Ureter (tissue), 1 donor: ENCODE results near the gene HNF1B. TPM values are rescaled to one million over a fixed set of nuclear protein-coding genes. Genes with fewer than 3 reads are reported as not detected.

Source experiments
- DNase-seq: peaks from one replicate; pipeline ENCODE4 v3.0.0-alpha.2; 2020; ENCODE audit warnings: low spot score
- total RNA-seq: library from RNA; stranded (reverse); gene quantifications from one replicate; pipeline ENCODE4 v1.2.4, GENCODE V29; 2023
- donor health status: DM: yes; HTN: yes; CAD: no.

The HNF1B gene
- total RNA-seq, 1 donor from 2014 or later, result 31.5 TPM

DNA sequence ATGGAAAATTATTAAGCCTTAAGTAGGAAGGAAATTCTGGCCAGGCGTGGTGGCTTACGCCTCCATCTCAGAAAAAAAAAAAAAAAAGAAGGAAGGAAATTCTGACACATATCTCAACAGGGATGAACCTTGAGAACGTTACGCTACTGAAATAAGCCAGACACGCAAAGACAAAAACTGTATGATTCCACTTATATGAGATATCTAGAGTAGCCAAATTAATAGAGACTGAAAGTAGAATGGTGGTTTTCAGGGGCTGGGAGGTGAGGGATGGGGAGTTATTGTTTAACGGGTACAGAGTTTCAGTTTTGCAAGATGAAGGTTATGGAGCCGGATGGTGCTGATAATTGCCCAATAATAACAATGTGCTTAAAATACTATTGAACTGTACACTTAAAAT lies 16.2 kb upstream of the HNF1B start:
- DNase-seq, result no peak

DNA sequence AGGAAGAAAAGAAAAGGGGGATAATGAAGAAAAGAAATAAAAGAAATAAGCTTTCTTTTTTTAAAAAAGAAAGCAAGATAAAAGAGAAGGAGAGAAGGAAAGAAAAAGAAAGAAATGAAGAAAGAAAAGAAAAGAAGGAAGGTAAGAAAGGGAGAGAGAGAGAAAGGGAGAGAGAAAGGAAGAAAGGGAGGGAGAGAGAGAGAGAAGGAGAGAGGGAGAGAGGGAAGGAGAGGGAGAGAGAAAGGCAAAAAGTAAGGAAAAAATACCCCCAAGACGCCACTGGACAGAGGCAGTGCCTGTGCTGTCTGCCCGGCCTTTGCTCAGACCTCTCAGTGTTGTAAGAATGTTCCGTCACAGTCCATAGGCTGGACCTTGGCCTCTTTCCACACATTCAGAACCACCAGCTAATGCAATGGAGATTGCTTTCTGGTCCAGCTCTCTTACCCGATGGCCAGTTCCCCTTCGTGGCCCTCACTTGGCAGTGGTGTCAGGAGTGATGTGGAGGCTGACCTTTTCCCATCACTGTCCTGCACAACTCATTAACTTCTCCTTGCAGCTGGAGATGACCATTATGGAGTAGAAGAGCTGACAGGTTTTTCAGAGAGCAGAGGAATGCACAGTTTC lies 14.3 kb upstream of the HNF1B start:
- no peak for DNase-seq

DNA sequence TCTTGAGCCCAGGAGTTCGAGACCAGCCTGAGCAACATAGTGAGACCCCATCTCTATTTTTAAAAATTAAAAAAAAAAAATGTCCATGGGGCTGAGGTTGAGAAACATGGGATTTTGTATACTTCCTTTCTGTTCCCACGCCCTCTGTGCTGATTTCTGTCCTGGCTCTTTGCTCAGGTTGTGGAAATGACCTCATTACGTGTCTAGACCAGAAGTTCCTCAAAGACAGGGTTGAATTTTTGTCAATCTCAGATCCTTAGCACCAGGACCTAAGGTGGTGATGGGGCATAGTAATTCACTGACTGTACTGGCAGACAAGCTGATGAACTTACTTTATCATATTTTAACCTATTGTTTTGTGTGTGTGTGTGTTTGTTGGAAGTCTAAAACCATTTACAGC lies 11.2 kb upstream of the HNF1B start:
- DNase-seq, result no peak

DNA sequence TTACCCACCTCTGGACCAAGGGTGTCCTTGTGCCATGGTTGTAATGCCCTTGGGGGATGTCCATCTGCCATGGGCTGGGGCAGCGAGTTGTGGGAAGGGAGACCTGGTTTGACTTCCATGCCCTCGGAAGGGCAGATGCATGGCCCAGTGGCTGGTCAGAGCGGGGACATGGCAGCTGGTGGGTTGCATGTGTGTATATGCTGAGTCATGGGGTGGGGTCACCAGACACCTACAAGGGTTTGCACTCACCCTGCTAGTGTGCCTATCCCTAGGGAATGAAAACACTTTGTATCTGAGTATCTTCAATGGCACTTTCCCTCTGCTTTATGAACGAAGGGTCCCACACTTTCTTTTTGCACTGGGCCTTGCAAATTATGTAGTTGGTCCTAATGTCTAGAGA lies 10.6 kb upstream of the HNF1B start:
- no peak for DNase-seq

DNA sequence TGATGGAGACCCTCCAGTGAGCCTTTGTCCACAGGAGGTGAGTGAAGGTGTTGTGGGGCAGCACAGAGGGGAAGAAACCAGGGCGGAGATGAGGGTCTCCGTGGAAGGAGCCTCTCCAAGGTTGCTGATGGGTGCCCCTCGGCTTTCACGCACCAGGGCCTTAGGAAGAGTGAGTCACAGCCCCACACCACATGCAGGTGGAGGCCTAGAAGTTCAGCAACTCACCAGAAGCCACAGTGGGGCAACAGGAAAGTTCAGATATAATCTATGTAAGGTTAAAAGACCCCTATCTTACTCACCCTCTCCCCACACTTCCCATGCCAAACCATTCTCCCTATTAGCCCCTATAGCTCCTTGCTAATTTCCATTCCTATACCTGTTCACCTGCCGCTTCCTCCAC lies 9.5 kb upstream of the HNF1B start:
- DNase-seq, result no peak

DNA sequence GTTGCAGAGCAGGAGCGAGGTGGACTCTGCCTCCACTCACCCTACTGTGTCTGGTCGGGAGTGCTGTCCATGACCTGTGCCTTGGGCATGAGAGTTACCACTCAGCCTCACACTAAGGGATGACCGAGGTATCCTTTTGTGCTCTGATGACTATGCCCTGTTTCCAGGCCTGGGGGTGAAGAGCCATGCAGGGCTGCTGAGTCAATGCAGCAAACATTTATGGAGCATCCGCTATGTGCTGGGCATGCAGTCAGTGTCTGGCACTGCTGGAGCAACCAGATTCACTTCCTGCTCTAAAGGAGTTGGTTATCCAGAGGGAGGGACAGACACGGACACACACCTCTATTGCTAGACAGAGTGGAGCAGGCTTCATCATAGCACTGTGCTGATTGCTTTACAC lies 7.6 kb upstream of the HNF1B start:
- DNase-seq, result no peak

DNA sequence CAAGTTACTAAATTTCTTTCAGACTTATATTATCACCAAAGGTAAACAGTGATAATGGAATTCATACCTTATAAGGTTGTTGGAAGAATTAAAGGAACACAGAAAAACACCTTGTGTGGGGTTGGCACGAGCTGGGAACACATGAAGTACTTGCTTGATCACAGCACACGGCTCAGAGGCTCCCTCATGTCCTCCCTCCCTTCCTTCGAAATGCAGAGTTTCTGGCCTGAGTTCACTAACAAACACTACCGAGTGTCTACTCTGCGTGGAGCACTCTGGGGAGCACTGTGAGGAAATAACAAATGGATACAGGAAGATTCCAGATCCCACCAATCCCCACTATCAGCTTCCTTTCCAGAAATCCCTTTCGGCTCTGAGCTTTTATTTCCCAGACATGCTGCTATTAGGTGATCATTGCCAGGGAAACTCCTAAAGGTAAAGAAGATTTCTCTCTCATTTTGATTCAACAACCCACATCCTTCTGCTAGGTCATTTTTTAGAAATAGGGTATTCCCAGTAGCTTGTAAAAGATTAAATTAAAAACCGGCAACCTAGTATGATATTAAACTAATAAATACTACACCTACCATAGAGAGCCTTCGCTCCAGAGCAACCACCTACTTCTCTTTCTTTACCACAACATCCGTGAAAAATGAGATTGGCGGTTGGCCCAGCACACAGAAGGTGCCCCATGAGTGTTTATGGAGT lies 6.1 kb upstream of the HNF1B start:
- no peak for DNase-seq

DNA sequence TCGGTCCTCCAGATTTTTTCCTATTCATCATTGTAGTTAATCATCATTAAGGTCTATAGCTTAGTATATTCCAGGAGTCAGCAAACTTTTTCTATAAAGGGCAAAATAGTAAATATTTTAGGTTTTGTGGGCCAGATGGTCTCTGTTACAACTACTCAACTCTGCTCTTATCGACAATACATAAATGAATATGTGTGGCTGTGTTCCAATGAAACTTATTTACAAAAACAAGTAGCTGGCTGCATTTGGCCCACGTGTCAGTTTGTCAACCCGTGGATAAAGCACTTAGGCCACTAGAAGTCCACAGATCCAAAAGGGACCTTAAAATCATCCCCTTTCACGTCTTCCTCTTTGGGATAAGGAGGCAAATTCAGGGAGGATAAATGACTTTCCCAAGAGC lies 5.4 kb upstream of the HNF1B start:
- DNase-seq, result no peak

DNA sequence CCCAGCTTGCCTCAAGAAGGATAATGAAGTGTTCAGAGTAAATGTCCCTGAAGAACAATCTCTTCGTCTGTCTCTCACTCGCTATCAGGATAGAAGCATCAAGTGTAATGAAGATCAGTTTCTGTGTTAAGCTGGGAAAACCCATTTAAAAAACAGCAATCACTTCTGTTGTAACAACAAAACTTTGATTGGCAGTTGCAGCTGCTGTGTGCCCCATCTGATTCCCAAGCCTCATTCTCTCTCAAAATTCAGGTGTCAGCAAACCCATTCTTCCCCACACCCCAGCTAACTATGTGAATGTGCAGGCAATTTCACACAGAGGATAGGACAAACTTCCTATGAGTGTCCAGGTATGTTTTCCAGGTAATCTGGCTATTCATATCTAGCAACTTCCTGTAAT lies 2.4 kb upstream of the HNF1B start:
- DNase-seq, result no peak

DNA sequence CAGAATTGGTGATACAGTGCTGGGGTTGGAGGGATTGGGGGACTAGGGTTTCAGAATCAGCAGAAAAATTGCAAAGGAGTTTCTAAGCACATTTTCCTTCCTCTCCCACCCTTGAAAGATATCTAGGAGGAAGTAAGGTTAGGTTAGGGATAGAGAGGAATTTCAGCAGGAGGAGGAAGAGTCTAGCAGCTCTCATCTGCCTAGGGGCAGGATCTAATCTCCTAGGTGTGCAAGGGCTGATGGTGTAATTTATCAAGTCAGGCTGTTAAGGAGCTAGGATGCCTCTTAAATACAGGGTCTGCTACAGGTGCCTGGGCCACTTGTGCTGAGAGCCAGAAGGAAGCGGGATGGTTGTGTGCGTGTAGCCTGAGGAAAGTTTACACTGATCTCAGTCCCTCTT lies 1.8 kb upstream of the HNF1B start:
- DNase-seq, result no peak

DNA sequence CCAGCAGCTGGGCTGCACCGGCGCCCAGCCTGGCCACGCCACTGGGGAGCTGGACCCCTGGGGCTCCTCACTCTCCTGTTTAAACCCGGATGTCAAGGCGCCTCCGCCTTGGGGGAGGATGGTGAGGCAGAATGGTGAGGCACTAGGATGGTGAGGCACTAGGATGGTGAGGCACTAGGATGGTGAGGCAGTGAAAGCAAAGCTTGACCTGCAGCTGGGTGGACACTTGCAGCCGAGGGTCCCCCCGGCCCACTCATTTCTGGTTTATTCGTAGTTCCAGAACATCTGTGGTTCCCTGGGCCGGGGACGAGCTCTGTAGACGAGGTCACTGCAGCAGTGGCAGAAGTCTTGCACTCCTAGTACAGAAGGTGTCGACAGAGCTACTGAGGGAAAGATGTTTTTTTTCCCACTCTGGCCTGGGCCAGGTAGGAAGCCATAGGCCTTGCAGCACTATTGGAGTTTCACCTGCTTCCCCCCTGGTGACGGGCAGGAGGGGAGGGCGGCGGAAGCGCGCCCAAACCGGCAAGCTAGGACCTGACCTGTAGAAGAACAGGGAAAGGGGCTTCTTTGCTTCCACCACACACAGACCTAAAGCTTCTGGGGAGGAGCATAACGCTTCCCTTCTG lies 1.1 kb upstream of the HNF1B start:
- no peak for DNase-seq

DNA sequence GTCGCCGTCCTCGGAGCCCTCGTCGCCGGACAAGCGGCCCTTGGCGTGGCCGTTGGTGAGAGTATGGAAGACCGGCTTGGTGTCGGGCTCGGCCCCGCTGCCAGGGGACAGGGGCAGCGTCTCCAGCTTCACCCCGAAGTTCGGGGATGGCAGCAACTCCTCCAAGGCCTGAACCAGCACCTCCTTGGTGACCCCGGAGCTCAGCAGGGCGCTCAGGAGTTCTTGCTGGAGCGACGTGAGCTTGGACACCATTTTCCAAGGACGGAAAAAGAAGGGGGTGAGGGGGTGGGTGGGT lies 279 bp downstream of the HNF1B start:
- DNase-seq, result no peak

DNA sequence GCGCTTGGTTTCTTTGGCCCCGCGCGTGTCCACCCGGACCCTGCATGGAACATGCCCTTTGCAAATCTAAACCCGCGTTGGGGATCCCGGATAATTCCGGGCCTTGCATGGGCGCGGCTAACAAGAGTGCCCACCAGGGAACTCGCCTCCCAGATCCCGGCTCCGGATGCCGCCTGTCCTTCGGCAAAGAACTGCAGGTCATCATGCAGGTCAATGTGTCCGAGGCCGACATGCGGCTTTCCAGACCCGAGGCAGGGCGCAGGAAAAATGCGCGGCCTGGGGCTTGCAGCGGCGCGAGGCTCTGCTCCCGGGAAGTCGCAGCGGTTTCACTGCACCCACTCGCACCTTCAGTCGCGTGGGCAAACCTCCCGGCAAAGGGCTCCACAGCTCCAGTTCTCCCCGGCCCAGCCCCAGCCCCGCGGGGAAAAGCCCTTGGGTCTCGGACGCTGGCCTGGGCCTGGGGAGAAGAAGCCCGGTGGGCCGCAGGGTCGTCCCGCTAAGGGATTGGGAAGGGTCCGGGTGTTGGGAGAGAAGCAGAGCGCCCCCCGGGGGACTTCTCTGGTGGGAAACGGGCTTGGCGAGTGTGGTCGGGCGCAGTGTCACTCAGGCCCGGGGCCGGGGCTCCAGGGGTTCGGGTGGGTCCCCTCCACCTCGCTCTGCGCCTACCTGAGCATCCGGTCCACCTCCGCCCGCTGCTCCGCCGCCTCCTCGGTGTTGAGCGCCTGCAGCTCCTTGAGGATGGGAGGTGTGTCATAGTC lies 805 bp downstream of the HNF1B start:
- peak; percentile 51 for DNase-seq

DNA sequence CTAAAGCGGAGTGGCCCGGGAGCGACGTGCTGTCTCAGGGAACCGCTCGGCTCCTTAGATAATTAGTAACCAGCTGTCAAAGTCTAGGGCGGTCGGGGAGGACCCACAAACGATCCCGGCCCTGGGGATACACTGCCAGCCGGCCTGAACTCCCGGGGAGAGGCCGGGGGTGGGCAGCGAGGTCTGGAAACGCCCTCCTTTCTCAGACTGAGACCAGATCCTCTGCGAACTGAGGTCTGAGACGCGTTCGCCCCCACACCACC lies 1.3 kb downstream of the HNF1B start:
- no peak for DNase-seq

DNA sequence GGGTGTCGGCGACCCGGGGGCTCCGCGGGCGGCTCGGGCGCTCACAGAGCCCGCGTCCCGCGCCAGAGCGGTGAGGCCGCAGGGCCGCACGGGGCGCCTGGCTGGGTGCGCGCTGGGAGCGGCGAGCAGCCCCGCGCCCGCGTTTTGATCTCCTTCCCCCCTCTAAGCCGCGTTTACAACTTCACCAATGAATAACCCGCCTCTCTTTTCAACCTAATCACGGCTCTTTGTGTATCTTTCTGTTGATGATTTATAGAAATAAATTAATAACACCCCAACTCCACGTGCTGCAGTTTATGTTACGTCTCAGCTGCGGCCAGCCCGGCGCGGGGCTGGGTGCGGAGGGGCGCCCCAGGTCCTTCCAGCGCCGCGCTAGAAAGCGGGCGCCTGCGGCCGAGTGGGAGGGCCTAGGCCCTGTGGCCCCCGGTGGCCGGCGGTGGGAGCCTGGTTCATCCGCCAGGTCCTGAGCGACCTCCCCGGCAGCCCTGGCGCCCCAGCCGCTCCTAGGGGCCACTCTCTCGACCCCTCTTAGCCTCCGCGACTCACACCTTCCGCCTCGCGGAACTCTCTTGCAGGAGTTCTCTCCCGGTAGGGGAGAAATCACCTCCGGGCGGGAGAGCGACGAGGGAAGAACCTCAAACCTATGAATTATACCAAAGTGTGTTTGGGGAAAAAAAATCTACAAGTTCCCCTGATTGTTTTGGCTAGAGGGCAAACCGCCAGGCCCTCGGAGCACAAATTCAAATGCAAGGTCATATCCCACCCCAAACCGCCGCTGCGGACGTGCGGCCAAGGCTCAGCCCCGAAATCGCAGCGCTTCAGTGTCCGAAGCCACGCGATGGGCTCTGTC lies 1.9 kb downstream of the HNF1B start:
- DNase-seq, result no peak

DNA sequence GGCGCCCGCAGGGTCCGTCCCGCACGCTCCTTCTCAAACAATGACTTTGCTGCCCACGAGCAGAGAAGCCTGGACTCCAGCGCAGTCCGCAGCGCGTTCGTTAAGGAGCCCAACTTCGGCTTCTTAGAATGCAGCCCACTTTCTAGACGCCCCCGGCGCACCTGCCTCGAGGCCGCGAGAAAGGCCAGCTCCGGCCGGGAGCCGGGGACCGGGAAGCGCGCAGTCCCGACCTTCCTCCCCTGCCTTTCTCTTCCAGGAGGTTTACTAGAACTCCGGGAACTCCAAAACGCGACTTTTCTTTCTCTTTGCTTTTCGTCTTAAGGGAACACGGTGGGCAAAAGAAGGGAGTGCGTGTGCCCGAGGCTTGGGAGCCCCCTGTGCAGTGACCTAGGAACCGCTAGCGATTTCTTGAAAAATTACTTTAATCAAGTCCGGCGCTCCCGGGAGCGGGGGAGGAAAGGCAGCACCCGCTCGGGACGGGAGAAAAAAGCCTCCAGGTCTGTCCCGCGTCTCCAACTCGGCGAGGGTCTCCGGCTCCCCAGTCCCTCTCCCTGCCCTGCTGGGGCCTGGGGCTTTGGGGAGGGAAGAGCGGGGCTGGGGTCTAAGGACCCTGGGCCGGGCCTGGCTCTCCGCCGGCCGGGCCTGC lies 2.6 kb downstream of the HNF1B start:
- no peak for DNase-seq

DNA sequence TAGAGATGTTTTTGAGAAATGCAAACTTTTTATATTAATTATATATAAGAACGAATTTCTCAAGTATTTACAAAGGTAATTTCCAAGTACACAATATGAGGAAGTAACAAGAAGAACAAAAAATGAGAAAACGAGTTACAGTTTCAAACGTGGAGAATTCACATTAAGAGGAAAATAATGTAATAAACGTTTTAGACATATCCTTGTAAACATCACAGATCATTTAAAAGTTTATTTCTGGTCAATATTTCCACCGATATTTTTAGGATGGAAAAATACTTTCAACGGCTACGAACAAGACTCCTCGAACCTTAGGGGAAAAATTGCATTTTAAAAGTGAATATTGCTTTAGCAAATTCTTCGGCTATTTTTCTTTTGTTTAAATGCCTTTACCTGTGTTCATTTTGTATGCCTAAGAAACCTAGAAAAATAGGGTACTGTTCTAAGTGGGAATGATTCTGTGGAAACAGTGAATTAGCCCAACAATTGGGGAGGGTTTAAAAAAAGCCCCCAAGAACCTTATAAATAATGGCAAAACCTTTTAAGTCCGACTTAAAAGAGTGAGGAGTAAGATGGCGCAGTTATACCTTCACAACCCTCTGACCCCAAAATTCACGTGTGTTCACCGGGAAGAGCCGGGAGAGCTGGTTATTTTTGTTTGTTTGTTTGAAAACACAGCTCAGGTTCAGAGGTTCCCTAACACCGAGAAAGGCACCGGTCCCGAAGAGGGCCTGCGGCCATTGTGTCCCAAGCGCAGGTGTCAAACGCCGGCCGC lies 3.3 kb downstream of the HNF1B start:
- no peak for DNase-seq

DNA sequence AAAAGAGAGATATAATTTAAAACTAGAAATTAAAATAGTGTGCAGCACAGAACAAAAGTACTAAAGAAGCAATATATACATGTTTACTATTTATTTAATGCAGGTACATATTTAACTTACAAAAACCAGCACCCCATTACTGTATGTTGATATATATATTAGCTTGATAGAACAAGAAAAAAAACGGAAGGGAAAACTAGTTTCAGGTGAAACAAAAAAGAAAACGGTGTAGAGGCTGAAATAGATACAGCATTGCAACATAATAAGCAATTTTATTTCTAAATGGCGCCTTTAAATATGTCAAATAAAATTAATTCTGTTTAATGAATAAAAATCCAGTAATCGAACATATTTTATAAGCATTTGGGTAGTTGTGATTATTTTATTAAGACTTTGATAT lies 3.9 kb downstream of the HNF1B start:
- no peak for DNase-seq

DNA sequence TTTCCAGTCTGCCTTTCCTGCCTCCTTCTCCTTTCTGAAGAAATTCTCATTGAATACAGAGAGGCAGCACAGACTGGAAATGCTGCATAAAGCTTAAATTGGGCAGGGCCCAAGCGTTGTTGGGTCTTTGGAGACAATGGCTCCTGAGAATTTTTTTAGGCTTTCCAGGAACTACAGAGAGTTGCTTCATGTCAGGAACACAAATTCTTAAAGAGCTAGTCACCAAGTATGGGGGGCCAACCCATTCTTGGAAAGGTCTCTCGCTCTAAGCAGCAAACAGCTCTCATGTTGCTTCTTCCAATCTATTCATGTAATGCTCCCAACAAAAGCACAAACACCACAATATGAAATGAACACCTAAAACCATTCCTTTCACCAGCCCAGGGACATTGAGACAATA lies 6.9 kb downstream of the HNF1B start:
- no peak for DNase-seq

DNA sequence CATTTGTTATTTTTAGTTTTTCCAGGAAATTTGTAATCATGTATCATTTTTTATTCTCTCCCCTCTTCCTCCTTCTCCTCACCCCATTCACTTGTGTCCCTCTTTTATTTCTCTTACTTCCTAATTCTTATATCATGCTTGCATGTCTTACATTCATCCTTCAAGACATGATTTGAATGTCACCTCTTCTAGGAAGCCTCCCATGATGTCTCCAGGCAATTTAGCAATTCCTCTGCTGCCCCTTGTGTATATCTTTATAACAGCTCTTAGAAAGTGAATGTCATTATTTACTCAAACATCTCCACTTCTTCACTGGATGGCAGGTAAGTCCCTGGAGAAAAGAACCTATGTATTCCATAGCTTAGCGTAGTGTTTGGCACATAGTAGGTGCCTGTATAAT lies 7.8 kb downstream of the HNF1B start:
- no peak for DNase-seq

DNA sequence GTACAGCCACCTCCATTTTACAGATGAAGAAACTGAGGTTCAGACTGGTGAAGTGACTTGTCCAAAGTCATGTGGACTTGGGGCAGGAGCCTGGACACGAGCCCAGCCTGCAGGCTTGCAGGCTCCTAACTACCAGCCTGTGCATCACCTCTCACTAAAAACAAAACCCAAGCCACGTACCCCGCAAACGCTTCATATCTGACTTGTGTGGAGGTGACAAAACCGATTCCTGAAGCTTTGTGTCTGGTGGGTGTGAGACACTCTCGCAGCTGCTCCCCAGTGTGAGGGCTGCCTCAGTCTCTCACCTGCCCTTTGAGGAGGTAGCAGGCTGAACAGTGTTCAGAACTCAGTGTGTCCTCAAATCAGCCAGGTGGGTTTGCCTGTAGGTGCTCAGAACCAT lies 8.4 kb downstream of the HNF1B start:
- no peak for DNase-seq
